HS-5 (cell line): ENCODE measurements around the gene ATP8B4.
"Not testable (repeated sequence)": the region's sequence is repeated elsewhere in the genome, so short reads cannot be mapped to it uniquely, and the experiment has no call there.

Experiments
- DNase-seq: peaks from one replicate; pipeline ENCODE4 v3.0.0-alpha.2; 2012; ENCODE audit warnings: low read depth

The ATP8B4 gene

DNA sequence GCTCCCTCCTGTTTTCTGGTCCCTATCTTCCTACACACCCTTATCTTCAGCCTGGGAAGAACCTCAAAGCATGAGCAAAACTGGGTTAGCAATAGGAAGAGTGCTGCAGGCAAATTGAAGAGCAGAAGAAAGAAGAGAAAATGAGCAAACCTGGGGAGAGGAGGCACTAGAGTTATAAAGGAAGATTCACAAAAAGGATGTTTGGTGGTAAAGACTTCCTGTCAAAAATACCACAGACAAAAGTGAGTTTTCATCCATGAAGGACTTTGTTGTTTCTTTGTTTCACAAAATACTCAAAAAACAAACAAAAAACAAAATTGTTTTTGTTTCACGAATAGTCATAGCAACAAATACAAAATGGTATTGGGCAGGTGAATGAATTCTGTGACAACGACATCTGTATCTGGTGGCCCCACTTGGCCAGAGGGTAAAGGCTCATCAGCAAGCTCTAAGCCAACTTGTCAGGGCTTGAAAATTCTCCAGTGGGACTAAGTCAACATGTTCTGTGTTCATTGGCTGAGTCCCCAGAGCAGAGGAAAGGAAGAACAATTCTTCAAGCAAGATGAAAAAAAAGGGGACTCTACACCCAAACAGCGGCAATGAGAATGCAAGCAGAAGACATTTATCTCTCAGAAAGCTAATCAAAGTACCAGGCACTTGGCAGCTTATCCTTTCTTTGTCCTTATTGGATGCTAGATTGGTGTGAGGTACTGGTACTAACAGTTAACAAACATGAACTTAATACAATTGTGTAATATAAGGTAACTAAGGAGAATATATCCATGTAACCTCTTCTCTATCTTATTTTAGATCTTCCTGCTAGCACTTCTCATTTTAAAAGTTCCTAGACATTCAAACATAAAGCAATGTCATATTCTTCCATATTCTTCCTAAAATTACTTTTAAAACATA is 9.7 kb downstream of the ATP8B4 start:
- no peak for DNase-seq

DNA sequence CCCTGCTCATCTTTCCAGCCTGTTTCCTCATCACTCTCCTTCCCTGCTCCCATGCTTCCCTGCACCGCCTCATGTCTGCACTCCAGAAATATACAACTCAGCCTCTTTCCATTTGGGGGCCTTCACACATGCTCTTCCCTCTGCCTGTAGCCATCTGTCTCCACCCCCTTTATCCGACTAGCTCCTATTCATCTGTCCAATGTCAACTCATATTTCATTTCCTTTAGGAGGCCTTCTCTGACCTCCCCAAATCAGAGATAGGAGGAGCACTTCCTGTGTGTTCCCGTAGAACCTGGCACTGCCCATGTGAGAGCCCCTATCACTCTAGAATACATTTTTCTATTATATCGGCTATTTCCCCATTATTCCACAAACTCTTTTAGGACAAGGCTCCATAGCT is 10.6 kb downstream of the ATP8B4 start:
- DNase-seq: no peak

GRCh38 chr15:50107591-50108408 is 11.2 kb downstream of the ATP8B4 start:
- no peak for DNase-seq

DNA sequence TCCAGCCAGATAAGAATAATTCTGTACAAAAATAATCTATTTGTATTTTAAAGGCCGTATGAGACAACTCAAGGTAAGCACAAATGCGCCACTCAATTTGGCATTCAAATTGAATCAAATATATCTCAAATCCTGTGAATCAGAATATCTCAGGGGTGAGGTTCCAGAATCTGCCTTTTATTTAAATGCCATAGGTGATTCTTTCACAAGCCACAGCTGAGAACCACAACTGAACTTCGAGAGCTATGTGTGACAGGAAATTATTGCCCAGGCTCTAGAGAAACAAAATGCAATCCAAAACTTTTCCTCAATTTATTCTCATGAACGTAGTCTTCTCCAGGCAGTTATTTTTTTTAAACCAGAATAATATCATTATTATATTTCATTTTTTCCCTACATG is 11.9 kb downstream of the ATP8B4 start:
- DNase-seq: no peak

GRCh38 chr15:50106457-50106856 is 12.6 kb downstream of the ATP8B4 start:
- no peak for DNase-seq

- no peak for DNase-seq
These were observed 18.5 kb downstream of the ATP8B4 start for GRCh38 chr15:50100486-50100885.

GRCh38 chr15:50098545-50098944 is 20.5 kb downstream of the ATP8B4 start:
- DNase-seq: no peak

- no peak for DNase-seq
These were observed 22.9 kb downstream of the ATP8B4 start for GRCh38 chr15:50095938-50096821.

DNA sequence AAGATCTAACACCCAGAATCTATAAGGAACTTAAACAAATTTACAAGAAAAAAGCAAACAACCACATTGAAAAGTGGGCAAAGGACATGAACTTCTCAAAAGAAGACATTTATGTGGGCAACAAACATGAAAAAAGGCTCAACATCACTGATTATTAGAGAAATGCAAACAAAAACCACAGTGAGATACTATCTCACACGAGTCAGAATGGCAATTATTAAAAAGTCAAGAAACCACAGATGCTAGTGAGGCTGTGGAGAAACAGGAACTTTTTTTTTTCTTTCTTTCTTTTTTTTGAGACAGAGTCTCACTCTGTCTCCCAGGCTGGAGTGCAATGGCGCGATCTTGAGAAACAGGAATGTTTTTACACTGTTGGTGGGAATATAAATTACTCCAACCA is 29.6 kb downstream of the ATP8B4 start:
- not testable (repeated sequence) for DNase-seq

GRCh38 chr15:50084932-50085331 is 34.1 kb downstream of the ATP8B4 start:
- no peak for DNase-seq

GRCh38 chr15:50083424-50084025 is 35.5 kb downstream of the ATP8B4 start:
- no peak for DNase-seq

DNA sequence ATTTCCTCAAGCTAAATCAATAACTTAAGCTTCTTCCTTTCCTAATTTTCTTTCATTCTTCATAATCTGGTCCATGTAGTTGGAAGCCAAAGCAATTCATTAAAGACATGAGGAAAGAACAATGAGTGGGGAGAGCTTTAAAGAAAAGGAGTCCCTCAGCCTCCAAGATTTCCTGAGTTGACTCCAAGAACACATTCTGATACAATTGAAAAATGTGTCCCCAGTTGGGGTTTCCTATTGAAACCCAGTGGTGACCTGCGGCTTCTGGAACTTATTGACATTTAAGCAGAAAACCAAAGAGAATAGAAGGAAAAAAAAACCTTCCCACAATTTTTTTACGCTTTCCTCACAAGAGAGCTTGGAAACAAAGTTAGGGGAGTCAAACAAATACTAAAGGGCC is 37.0 kb downstream of the ATP8B4 start:
- no peak for DNase-seq

GRCh38 chr15:50077651-50078050 is 41.4 kb downstream of the ATP8B4 start:
- no peak for DNase-seq

DNA sequence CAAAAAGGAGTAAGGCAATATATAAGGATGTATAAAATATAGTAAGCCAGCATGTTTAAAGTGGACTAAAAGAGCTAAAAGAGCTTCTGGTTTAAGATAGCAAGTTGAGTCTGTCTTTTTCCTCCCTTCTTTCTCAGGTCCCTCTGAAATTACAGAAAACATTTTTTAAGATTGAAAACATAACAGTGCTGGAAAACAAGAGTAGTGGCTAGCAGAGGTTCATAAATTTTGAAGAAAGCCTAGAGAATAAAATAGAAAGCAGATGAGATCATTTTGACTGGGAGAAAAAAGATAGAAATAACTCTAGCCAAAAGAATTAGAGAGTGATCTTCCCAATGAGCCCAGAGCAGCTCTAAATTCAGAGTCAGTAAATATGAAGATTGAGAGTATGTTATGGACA is 41.9 kb downstream of the ATP8B4 start:
- DNase-seq: no peak

GRCh38 chr15:50075319-50075718 is 43.7 kb downstream of the ATP8B4 start:
- no peak for DNase-seq

DNA sequence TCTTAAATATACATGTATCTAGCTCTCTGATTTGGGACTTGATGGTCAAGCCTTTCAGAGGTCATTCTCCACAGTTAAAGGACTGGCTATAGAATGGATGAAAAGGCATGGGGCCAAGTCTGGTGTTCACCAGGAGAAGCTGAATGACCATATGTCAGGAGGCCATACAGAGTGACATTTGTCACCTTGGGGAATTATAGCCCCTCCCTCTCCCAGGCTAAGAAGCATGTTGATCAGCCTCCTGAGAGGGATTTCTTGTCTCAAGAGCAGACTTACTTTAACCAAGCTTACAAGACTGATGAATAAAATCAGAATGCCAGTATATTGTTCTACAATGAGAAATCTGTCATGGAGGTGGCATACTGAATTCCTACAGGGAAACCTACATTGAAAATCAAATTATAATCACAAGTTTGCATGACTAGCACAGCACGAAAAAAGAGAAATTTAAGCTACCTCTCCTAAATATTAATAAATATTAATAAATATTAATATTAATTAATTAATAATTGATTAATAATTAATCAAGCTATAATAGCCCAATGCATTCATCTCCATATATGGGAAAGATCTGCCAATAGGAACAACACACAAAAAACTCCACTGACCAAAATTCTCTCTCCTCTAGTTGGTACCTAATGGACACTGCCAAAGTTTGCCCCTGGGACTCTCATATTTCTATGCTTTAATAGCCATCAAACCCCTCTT is 47.3 kb downstream of the ATP8B4 start:
- DNase-seq: no peak

- DNase-seq: no peak
These were observed 51.0 kb downstream of the ATP8B4 start for GRCh38 chr15:50068016-50068415.

DNA sequence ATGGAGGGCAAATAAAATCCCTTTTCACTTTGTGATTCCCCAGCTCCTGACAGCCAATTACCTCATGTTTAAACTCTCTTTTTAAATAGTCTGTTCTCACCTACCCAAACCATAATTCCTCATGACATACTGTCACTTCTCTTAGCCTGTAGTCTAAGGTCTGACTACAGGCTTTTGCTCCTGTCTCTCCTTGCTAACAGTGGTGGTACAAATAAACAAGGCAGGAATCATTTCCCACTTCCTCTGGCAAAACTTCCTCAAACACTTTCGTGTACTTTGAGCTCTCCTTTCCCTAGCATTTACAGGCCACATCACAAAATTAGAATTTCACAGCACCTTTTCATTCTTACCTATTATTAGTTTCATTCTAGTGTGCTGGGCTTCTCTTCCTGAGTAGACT is 51.8 kb downstream of the ATP8B4 start:
- no peak for DNase-seq

DNA sequence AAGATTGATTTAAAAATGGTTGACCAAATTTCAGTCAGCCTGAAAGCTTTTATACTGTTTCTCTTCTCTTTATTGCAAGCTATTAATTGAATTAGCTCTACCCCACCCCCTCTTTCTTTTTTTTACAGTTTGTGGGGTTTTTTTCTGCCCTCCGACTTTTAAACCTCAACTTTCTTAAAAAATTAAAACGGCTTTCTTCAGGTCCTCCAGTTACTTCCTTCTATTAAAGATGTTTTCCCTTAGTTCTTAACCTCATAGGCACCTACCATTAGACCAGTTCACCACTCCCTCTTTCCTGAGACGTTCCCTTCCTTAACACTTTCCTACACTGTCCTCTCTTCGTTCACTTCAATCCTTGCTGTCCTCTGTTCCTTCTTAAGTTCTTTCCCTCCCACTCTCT is 52.4 kb downstream of the ATP8B4 start:
- DNase-seq: no peak

GRCh38 chr15:50066202-50066601 is 52.8 kb downstream of the ATP8B4 start:
- DNase-seq: no peak

DNA sequence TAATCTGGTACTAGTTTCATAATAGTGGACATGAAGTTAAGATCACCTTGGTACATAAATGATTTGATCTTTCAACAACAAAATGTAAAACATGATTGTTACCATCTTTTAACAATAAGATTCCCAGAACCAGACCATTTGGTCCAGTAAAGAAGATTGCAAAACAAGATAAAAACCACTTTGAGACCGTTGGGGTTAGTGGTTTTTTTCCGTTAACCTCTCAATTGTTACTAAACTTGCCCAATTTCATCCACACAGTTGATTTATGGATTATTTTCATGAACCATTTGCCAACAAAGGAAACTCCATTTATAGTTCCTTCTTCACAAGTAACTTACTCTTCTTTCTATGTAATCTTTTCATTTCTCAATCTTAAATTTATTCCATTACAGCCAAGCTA is 53.8 kb downstream of the ATP8B4 start:
- no peak for DNase-seq
